Dermis microvascular lymphatic vessel endothelial cell (primary cell): ENCODE results near the gene IFITM1. TPM values are rescaled to one million over a fixed set of nuclear protein-coding genes. Genes with fewer than 3 reads are reported as not detected.
A peak's percentile ranks its signal among the peaks of the same experiment; 100 is the strongest.
"Not testable (repeated sequence)": the region's sequence is repeated elsewhere in the genome, so short reads cannot be mapped to it uniquely, and the experiment has no call there.

ENCODE experiments used
- DNase-seq, 2 donors: peaks; one replicate each; pipeline versions ENCODE4 v3.0.0 to v3.0.0-alpha.2; 2010; ENCODE audit warnings: low read depth in 2 of 2
- total RNA-seq: library from RNA; depleted of rRNA; stranded (reverse); fragments of >200 nt; gene quantifications from 2 replicates; pipeline ENCODE4 v1.2.1, GENCODE V29; 2014

IFITM1 gene
- total RNA-seq, 1 donor from 2014 or later, result 1.0 TPM

DNA sequence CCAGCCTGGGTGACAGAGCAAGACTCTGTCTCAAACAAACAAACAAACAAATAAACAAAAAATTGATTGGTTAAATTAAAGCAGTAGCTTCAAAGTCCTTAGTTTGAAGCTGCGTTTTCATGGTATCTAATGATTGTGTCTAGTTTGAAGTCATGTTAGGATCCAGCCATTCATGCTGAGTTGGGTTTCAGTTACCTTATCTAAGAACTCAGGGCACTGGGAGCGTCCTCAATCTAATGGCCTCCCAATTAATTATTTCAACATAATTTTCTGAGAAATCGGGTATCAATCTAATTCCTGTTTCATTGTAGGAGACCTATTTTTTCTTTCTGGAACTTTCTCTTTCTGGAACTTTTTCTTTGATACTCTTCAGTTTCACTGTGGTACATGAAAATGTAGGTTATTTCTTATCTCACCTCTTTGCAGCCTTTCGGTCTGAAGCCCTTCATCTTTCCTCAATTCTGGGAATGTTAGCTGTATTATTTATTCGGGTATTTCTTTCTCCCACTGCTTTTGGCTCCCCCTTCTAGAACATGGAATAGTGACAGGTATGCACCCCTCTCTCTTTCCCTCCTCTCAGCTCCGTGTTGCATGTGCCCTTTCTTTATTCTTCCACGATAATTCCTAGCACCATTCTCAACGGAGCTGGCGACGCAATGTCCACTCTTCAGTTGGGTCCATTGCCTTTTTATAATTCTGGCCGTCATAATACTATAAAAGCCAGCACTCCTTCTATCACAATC is 31.2 kb downstream of the IFITM1 start:
- DNase-seq, result no peak

DNA sequence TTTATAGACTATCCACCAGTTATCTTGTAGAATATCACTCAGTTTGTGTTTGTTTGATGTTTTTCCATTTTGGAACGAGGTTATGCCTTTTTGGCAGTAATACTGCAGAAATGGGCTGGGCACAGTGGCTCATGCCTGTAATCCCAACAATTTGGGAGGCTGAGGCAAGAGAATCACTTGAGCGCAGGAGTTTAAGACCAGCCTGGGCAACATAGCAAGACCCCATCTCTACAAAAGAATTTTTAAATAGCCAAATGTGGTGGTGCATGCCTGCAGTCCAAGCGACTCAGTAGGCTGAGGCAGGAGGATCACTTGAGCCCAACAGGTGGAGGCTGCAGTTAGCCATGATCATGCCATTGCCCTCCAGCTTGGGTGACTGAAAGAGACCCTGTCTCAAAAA is 32.7 kb downstream of the IFITM1 start:
- DNase-seq, result no peak

DNA sequence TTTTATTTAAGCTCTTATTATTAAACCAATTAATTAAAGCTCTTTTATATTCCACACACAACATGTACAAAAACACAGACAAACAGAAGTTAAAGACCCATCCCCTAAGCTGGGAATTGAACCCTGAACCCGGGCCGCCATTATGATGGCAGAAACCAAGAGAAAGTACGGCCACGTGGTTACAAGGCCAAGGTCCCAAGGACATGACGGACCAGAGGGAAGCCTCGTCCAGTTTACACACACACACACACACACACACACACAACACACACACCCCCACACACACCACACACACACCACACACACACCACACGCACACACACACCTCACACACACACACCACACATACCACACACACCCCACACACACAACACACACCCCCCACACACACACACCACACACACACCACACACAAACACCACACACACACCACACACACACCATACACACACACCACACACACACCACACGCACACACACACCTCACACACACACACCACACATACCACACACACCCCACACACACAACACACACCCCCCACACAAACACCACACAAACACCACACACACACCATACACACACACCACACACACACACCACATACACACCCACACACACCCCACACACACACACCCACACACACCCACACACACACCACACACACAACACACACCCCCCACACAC is 35.6 kb downstream of the IFITM1 start:
- DNase-seq, result not testable (repeated sequence)

DNA sequence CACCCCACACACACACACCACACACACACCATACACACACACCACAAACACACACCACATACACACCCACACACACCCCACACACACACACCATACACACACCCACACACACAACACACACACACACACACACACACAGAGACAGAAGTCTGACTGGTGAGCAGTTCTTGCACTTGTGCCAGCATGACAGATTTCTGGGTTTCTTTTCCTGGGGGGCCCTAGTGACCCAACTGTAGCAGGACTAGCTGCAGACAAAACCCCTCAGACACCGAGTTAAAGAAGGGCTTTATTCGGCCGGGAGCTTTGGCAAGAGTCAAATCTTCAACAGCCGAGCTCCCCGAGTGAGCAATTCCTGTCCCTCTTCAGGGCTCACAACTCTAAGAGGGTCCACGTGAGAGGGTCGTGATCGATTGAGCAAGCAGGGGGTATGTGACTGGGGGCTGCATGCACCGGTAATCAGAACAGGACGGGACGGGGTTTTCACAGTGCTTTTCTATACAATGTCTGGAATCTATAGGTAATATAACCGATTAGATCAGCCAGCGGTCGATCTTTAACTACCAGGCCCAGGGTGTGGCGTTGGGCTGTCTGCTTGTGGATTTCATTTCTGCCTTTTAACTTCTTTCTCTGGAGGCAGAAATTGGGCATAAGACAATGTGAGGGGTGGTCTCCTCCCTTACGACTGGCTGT is 36.3 kb downstream of the IFITM1 start:
- not testable (repeated sequence) for DNase-seq

DNA sequence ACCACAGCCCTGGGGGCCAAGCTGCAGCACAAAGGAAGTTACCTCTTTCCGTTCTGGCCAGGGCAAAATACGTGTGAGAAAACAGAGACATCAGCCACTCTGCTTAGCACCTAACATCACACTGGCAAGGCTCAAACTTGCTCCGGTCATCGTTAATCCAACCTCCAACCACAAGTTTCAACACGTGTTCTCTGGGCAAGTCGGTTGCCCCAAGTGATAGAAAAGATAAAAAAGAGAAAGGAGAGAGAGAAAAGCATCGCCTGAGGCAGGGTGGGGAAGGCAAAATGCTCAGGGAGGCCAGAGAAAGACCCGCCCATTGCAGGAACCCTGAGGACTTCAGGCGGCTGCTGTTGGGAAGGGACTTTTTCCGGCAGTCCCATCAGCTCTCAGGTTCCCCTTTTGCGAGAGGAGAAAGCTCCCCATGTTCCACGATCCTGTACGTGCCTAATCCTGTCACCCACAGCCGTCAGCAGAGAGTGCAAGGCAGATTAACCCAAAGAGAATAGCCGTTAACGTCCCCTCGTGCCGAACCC is 36.9 kb downstream of the IFITM1 start:
- DNase-seq, result no peak

DNA sequence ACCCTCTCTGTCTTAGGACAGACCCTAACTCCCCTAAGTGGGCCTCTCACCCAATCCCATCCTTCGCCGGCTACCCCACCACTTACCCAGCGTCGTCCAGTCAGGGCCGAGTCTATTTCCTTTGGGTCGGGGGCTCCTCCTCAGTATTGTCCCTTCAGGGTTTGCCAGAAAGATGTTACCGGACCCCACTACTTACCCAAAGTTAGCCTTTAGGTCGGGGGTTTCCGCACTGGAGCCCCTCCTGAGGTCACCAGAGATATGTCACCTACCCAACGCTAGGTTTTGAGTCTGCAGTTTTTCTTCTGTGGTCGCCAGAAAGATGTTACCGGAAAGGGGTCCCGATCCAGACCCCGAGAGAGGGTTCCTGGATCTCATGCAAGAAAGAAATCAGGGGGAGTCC is 37.6 kb downstream of the IFITM1 start:
- no peak for DNase-seq

DNA sequence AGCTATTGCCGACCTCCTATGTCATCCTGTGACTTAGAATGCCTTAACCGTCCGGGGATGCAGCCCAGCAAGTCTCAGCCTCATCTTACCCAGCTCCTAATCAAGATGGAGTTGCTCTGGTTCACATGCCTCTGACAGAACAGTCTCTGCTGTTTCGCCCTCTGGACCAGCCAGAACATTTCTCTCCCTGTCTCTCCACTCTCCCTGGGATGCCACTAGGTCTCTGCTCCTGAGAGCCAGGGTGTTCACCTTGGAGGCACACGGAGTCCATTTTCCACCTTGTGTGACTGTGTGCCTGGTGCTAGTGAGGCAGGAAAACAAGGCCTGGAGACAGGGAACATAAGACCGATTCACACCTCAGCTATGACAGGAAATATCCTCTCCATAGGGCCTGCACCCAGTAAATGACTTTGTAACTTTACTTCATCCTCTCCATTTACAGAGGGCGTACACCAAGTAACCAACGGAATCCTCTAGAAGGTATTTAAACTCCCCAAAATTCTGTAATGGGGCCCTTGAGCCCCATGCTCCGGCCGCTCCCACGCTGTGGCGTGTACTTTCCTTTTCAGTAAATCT is 38.7 kb downstream of the IFITM1 start:
- no peak for DNase-seq

DNA sequence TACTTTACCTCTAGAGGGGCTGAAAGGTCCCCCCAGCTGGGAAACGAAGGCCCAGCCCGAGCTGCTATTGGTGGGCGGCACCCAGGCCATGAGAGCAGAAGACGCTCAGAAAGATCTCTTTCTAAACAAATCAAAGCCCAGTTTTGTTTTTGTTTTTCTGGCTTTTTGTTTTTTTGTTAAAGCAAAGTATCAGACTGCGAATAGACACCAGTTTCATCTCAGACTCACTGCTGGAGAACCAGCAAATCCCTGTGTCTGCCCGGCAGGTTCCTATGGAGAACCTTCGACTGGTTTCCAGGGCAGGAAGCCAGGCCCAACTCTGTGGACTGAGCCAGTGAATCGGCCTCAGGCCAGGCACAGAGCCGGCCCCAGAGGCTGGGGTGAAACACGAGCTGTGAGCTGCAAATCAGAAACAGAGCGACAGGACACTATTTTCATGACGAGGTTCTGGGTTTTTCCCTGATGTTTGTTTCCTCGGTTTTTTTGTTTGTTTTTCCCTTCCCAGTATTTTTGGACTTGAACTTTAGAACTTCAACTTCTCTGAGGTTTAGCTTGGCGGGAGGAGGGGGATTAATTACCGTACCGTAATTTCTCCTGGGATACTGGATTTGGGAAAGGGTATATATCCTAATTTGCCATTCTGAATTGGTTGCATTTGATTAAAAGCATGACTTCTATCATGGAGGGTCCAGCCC is 39.5 kb downstream of the IFITM1 start:
- peak; percentile 47 to 64 for DNase-seq

DNA sequence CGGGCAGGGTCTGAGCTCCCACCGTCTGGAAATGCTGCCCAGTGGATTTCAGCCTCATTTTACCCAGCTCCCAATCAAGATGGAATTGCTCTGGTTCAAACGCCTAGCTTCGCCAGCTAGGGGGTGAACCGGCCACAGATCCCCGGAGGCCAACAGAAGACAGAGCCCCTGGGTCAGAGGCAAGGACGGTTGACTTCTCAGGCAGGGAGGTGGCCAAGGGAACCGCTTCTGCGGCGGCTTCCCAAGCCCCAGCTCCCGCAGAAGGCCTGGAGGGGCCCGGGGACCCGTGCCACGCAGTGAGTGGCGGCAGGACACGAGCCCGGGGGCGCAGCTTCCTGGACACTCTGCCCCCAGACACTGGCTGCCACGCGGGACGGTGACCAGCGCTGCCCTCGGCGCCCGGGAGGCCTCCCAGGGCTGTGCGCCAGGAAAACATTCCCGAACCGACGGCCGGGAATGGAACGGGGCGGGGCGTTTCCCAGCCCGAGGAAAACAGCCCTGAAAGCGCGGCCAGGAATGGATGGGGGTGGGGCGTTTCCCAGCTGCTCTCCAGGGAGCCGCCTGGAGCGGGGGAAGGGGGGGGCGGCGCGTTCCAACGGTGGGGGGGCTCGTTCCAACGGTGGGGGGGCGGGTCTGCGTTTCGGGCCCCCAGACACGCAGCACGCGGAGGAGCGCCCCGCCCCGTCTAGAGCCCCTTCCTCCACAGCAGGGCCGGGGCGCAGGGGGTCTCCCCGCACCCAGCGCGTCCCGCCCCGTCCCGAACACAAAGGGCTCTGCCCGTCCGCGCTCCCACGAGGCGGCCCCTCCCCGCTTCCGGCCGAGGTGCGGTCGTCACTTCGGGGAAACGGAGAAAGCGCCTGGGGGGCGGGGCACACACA is 42.0 kb downstream of the IFITM1 start:
- DNase-seq, result peak; percentile 90 to 96

DNA sequence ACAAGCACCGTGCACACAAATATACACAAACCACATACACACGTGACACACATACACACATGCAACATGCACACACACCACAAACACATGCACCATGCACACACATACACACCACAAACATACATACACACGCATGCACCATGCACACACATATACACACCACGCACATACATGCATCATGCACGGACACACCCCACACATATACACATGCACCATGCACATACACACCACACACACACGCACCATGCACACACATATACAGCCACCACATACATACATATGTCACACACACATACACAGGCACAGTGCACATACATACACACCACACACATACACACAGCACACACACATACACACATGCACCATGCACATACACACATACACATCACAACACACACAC is 42.8 kb downstream of the IFITM1 start:
- no peak for DNase-seq

DNA sequence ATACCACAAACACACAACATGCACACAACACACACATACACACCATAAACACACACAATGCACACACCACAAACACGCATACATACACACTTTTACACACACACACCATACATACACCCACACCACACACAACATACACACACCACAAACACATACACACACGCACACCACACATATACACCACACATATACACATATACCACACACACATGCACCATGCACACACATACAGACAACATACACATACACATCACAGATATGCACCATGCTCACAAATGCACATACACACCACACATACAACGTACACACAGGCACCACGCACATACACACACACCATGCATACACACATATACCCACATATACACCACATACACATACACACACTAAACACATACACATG is 43.7 kb downstream of the IFITM1 start:
- no peak for DNase-seq

DNA sequence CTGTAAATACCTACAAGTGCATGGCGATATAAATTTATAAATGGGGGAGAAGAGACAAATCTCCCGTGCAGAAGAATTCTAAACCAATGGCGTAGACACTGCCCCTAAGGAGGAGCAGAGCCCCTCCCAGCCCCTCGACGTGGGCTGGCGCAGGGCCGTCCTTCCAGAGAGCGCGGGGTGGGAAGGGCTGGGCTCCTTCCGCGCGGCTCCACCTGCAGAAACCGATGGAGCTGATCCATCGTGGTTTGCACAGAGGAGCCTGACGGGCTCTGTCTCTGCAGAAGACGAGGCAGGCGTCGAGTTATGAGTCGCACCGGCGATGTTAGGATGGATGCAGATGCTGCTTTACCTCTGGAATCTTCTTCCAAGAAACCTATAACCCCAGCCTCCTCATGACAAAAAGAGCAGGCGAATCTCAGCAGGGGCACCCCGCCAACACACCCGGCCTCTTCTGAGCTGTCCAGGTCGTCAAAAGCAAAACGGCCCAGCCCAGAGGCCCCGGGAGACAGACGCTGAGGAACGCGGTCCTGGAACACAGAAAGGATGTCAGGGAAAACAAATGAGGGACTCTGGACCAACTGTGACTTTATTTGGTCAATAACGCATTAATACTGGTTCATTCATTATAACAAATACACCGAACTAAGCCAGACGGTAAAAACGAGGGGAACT is 44.4 kb downstream of the IFITM1 start:
- no peak for DNase-seq

DNA sequence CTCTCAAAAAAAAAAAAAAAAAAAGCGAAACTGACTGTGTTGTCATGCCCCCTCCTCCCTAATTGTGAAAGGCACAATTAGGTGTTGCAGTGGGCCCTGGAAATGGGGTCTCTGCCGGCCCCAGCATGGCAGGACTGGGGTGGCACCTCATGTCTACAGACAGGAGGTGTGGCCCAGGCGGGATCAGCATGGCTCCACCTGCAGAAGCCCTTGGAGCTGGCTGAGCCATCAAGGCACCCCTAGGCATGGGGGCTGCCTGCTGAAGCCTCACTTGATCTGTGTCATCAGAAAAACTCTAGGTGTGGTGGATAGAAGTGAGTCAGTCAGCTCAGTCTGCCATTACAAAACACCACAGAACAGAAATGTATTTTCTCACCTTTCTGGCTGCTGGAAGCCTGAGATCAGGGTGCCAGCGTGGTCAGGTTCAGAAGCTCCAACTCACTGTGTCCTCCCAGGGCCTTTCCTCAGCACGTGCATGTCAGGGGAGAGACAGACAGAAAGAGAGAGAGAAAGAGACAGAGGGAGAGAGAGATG is 45.4 kb downstream of the IFITM1 start:
- no peak for DNase-seq

DNA sequence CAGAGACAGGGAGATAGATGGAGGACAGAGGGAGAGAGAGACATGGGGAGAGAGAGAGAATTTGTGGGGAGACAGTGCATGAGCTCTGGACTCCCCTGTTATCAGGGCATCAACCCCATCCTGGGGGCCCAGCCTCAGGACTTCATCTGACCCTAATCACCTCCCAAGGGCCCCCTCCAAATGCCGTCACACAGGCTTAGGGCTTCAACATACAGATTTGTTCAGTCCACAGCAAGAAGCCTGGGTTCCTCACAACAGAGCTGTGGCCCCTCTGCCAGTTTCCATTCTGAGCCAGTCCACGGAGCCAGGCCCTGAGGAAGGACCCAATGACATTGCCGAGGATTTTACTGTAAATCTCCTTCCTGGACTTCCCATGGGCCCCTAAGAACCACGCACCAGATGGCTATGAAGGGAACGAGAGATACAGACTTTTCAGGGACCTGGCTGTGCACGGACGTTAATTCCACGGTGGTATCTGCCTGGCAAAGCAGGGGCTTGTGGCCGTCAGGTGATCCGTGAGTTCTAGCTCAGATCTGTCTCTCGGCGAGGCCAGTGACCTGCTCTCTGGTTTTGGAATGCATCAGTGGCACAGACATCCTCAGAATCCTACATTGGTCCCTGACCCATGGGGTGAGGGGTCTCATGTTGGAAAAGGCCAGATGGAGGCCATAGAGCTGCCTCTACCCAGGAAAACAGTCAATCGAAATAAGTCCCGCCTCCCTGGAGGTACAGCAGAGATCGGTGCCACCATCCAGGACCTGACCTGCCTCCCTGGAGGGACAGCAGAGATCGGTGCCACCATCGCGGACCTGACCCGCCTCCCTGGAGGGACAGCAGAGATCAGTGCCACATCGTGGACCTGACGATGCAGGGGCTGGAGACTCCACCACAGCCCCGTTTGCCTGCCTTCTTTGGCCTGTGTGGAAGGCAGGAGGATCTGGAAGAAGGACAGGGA is 46.8 kb downstream of the IFITM1 start:
- no peak for DNase-seq

DNA sequence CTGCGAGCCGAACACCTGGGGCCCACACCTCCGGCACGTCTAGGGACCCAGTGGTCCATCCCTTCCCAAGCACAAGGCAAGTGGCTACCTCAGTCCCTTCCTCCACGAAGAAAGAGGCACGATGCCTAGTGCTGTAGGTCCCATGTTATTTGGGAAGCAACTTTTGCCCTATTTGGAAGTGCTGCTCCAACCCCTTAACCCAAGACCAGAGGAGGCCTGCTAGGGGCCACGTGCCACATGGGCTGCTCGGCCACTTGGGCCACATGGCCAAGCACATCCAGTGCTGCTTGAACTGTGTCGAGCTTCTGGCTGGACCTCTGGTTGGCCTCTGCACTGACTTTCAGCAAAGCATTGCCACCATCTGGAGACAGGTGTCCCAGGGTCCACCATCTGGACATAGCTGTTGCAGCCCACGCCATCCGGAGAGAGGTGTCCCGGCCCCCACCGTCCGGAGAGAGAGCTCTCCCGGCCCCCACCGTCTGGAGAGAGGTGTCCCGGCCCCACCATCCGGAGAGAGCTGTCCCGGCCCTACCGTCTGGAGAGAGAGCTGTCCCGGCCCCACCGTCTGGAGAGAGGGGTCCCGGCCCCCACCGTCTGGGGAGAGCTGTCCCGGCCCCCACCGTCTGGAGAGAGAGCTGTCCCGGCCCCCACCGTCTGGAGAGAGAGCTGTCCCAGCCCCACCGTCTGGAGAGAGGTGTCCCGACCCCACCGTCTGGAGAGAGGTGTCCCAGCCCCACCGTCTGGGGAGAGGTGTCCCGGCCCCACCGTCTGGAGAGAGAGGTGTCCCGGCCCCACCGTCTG is 49.0 kb downstream of the IFITM1 start:
- no peak for DNase-seq

DNA sequence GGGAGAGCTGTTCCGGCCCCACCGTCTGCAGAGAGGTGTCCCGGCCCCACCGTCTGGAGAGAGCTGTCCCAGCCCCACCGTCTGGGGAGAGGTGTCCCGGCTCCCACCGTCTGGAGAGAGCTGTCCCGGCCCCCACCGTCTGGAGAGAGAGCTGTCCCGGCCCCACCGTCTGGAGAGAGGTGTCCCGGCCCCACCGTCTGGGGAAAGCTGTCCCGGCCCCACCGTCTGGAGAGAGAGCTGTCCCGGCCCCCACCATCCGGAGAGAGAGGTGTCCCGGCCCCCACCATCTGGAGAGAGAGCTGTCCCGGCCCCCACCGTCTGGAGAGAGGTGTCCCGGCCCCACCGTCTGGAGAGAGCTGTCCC is 49.6 kb downstream of the IFITM1 start:
- not testable (repeated sequence) for DNase-seq

DNA sequence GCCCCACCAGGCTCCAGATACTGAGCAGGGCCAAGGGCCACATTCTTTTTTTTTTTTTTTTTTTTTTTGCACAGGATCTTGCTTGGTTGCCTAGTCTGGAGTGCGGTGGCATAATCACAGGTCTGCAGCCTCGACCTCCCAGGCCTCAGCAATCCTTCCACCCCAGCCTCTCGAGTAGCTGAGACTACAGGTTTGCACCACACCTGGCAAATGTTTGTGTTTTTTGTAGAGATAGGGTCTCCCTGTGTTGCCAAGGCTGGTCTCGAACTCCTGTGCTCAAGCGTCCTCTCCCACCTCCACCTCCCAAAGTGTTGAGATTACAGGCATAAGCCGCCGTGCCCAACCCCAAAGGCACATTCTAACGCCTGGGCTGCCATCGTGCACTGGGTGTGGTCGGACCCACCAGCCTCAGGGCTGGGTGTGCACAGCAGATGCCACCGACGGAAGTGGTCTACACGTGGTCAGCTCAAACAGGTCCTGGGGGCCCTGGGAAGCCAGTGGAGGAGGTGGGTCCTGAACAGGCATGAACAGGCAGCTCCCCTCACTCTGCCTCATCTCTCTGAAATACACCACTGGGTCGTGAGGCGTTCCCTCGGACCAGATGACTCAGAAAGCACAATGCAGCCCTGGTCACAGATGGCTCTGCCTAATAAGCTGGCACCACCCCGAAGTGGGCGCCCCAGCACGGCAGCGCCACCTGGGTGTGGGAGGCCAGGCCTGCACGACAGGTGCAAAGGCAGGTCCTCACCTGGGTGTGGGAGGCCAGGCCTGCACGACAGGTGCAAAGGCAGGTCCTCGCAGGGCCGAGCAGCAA is 50.3 kb downstream of the IFITM1 start:
- DNase-seq, result peak in 1 of 2 donors; percentile 50
